H9 (cell line): ENCODE results near the gene LOC128125822.
A peak's percentile ranks its signal among the peaks of the same experiment; 100 is the strongest.
"Not testable (repeated sequence)": the region's sequence is repeated elsewhere in the genome, so short reads cannot be mapped to it uniquely, and the experiment has no call there.

Experiments
- DNase-seq: peaks from one replicate; pipeline ENCODE4 v3.0.0-alpha.2; 2017
- H2AFZ ChIP-seq: one replicate; pipeline ENCODE4 v1.6.1; 2013; ENCODE audit warnings: mild to moderate bottlenecking, low read length, control low read depth, moderate library complexity
- H2AK5ac ChIP-seq: 2 replicates; pipeline ENCODE4 v1.6.1; 2013; ENCODE audit warnings: low read length, control low read depth, mixed read lengths; ENCODE audit not compliant: insufficient read length
- H2BK120ac ChIP-seq: one replicate; pipeline ENCODE4 v1.6.1; 2013; ENCODE audit warnings: low read depth, mild to moderate bottlenecking, low read length, control low read depth, inconsistent platforms; ENCODE audit not compliant: poor library complexity, severe bottlenecking
- H2BK12ac ChIP-seq: 2 replicates; pipeline ENCODE4 v1.6.1; 2013; ENCODE audit warnings: low read length, control low read depth, mixed read lengths, low read depth; ENCODE audit not compliant: insufficient read length
- H2BK15ac ChIP-seq: 2 replicates; pipeline ENCODE4 v1.6.1; 2013; ENCODE audit warnings: low read depth, low read length, control low read depth
- H2BK20ac ChIP-seq: one replicate; pipeline ENCODE4 v1.6.1; 2013; ENCODE audit warnings: low read depth, mild to moderate bottlenecking, low read length, control low read depth, inconsistent platforms; ENCODE audit not compliant: poor library complexity, severe bottlenecking
- H2BK5ac ChIP-seq: 2 replicates; pipeline ENCODE4 v1.6.1; 2013; ENCODE audit warnings: low read length, control low read depth, mixed read lengths; ENCODE audit not compliant: insufficient read length
- H3K14ac ChIP-seq: 2 replicates; pipeline ENCODE4 v1.6.1; 2013; ENCODE audit warnings: low read length, control low read depth; ENCODE audit not compliant: insufficient read depth
- H3K18ac ChIP-seq: 2 replicates; pipeline ENCODE4 v1.6.1; 2013; ENCODE audit warnings: low read depth, mild to moderate bottlenecking, mixed read lengths, low read length, control low read depth; ENCODE audit not compliant: insufficient read length
- H3K23ac ChIP-seq: 2 replicates; pipeline ENCODE4 v1.6.1; 2013; ENCODE audit warnings: low read length, control low read depth, mixed read lengths, low read depth; ENCODE audit not compliant: insufficient read length
- H3K23me2 ChIP-seq: 2 replicates; pipeline ENCODE4 v1.6.1; 2013; ENCODE audit warnings: low read depth, mild to moderate bottlenecking, mixed read lengths, low read length, control low read depth; ENCODE audit not compliant: insufficient read length, poor library complexity, severe bottlenecking
- H3K27ac ChIP-seq: 2 replicates; pipeline ENCODE4 v1.5.1; 2013; ENCODE audit warnings: low read length, control low read depth, mixed read lengths, low read depth; ENCODE audit not compliant: insufficient read length
- H3K27me3 ChIP-seq: 2 replicates; pipeline ENCODE4 v1.6.1; 2013; ENCODE audit warnings: low read length, control low read depth, inconsistent platforms; ENCODE audit not compliant: insufficient read depth
- H3K4ac ChIP-seq: 2 replicates; pipeline ENCODE4 v1.6.1; 2013; ENCODE audit warnings: low read depth, mild to moderate bottlenecking, control low read depth, inconsistent platforms, low read length, moderate library complexity
- H3K4me1 ChIP-seq: 2 replicates; pipeline ENCODE4 v1.6.1; 2013; ENCODE audit warnings: low read length, control low read depth, inconsistent platforms; ENCODE audit not compliant: insufficient read depth
- H3K4me2 ChIP-seq: 2 replicates; pipeline ENCODE4 v1.6.1; 2013; ENCODE audit warnings: low read length, control low read depth, mixed read lengths; ENCODE audit not compliant: insufficient read length, insufficient read depth
- H3K56ac ChIP-seq: 2 replicates; pipeline ENCODE4 v1.6.1; 2013; ENCODE audit warnings: low read depth, mild to moderate bottlenecking, mixed read lengths, low read length, control low read depth; ENCODE audit not compliant: insufficient read length
- H3K79me1 ChIP-seq: 2 replicates; pipeline ENCODE4 v1.6.1; 2013; ENCODE audit warnings: low read depth, mild to moderate bottlenecking, moderate library complexity, low read length, control low read depth, inconsistent platforms; ENCODE audit not compliant: insufficient read depth, poor library complexity, severe bottlenecking
- H3K79me2 ChIP-seq: 2 replicates; pipeline ENCODE4 v1.6.1; 2013; ENCODE audit warnings: low read length, control low read depth, inconsistent platforms; ENCODE audit not compliant: insufficient read depth
- H3K9ac ChIP-seq: 2 replicates; pipeline ENCODE4 v1.6.1; 2013; ENCODE audit warnings: low read length, control low read depth, mixed read lengths; ENCODE audit not compliant: insufficient read length; ENCODE audit errors: extremely low read depth
- H3K9me3 ChIP-seq: one replicate; pipeline ENCODE4 v1.6.1; 2013; ENCODE audit warnings: low read depth, low read length, inconsistent platforms; ENCODE audit not compliant: control insufficient read depth
- H3T11ph ChIP-seq: one replicate; pipeline ENCODE4 v1.6.1; 2013; ENCODE audit warnings: mild to moderate bottlenecking, low read length, control low read depth, inconsistent platforms
- H4K20me1 ChIP-seq: one replicate; pipeline ENCODE4 v1.6.1; 2013; ENCODE audit not compliant: control insufficient read depth, insufficient read length, insufficient read depth
- H4K5ac ChIP-seq: 2 replicates; pipeline ENCODE4 v1.6.1; 2013; ENCODE audit warnings: low read depth, mild to moderate bottlenecking, mixed read lengths, low read length, control low read depth; ENCODE audit not compliant: insufficient read length
- H4K8ac ChIP-seq: replicated peaks from 2 replicates; pipeline ENCODE4 v1.6.1; 2013; ENCODE audit warnings: low read length, control low read depth, mixed read lengths, low read depth; ENCODE audit not compliant: insufficient read length
- H4K91ac ChIP-seq: 2 replicates; pipeline ENCODE4 v1.6.1; 2013; ENCODE audit warnings: low read depth, mild to moderate bottlenecking, moderate library complexity, mixed read lengths, low read length, control low read depth; ENCODE audit not compliant: insufficient read length
- H3K27ac Mint-ChIP-seq, 3 experiments: 2 replicates in 2 of 3; 3 replicates in 1 of 3; pipeline ENCODE4 v1.8.0; 2020 to 2021; ENCODE audit warnings: mixed read lengths in 3 of 3, mild to moderate bottlenecking in 1 of 3, moderate library complexity in 1 of 3
- H3K27me3 Mint-ChIP-seq: 2 replicates; pipeline ENCODE4 v1.8.0; 2021; ENCODE audit warnings: low read depth, mild to moderate bottlenecking, moderate library complexity, mixed read lengths
- H3K36me3 Mint-ChIP-seq, 3 experiments: 2 replicates in 2 of 3; 3 replicates in 1 of 3; pipeline ENCODE4 v1.8.0; 2020 to 2021; ENCODE audit warnings: low read depth in 3 of 3, mixed read lengths in 3 of 3; ENCODE audit not compliant: insufficient read depth in 1 of 3
- H3K4me1 Mint-ChIP-seq, 2 experiments: 2 replicates each; pipeline ENCODE4 v1.8.0; 2020; ENCODE audit warnings: mixed read lengths in 2 of 2
- H3K4me3 Mint-ChIP-seq, 2 experiments: 2 replicates in 1 of 2; 3 replicates in 1 of 2; pipeline ENCODE4 v1.8.0; 2020 to 2021; ENCODE audit warnings: mild to moderate bottlenecking in 2 of 2, mixed read lengths in 2 of 2, moderate library complexity in 1 of 2
- H3K9me3 Mint-ChIP-seq, 2 experiments: 2 replicates in 1 of 2; 3 replicates in 1 of 2; pipeline ENCODE4 v1.8.0; 2020; ENCODE audit warnings: mild to moderate bottlenecking in 2 of 2, mixed read lengths in 2 of 2, moderate library complexity in 1 of 2
- CTCF ChIP-seq: fragments of 200-600 bp; sonication (generic); conservative IDR thresholded peaks from 3 replicates; pipeline ENCODE4 v1.8.0; 2021; ENCODE audit warnings: antibody characterized with exemption, mild to moderate bottlenecking
- WGBS: extraction: QIAGEN DNeasy Blood & Tissue Kit; methylation state at CpG from one replicate; pipeline ENCODE4 v1.1.7; 2013; ENCODE audit warnings: missing lambda C conversion rate, low lambda C conversion rate, mixed read lengths; ENCODE audit not compliant: insufficient read length; ENCODE audit errors: extremely low coverage; 5-methylcytosine and 5-hydroxymethylcytosine counted together

Gene LOC128125822

GRCh38 chr6:63572044-63572746, at the start of gene LOC128125822, which contains the start of gene PTP4A1:
LOC128125822 (plus strand) TSS chr6:63572480.
PTP4A1 (plus strand) TSS chr6:63572480; CDS start chr6:63576881, 4,401 bp downstream.
- peak within 1 kb of the TSS; percentile 95 for H3K14ac ChIP-seq

GRCh38 chr6:63522911-63523287, 49.4 kb upstream of the LOC128125822 start:
- H2AFZ ChIP-seq, H3K23me2 ChIP-seq, H3K36me3 Mint-ChIP-seq, H2BK15ac ChIP-seq, H3K23ac ChIP-seq, H3K79me1 ChIP-seq, H4K8ac ChIP-seq, H3K14ac ChIP-seq, H2BK20ac ChIP-seq, H3T11ph ChIP-seq, H2BK120ac ChIP-seq, H3K79me2 ChIP-seq, H3K4me1 ChIP-seq, H3K27me3 ChIP-seq, H3K56ac ChIP-seq, H3K9me3 ChIP-seq, DNase-seq, H3K27ac ChIP-seq, H2BK5ac ChIP-seq, H4K20me1 ChIP-seq, H3K4me1 Mint-ChIP-seq, H2BK12ac ChIP-seq, H2AK5ac ChIP-seq, H3K4ac ChIP-seq, H3K9me3 Mint-ChIP-seq, H3K18ac ChIP-seq, H3K4me3 Mint-ChIP-seq, H4K91ac ChIP-seq, H3K4me2 ChIP-seq, H3K27ac Mint-ChIP-seq, H3K27me3 Mint-ChIP-seq, H4K5ac ChIP-seq, H3K9ac ChIP-seq: not testable (repeated sequence)
- no CpG with 5 or more reads among the region's 7 CpGs for WGBS

More at GRCh38 chr6:63572044-63572746, at the start of gene LOC128125822, which contains the start of gene PTP4A1:
- Mint-ChIP-seq H3K27ac (peak within 1 kb of the TSS; percentile 96 to 99 (median 97)), H3K4me1 (peaks cover 20 to 30% of the 10 kb centered on the region in 2 experiments), H3K4me3 (peak within 1 kb of the TSS; percentile 89 to 90), H3K9me3 (peaks cover 3 to 6% of the 10 kb centered on the region in 2 experiments; a peak in 2 of 5 replicates), H3K27me3 (no peaks in the 10 kb centered on the region; the same call in none of the 2 replicates), H3K36me3 (peaks cover 14 to 24% (median 23%) of the 10 kb centered on the region in 3 experiments; a peak in 6 of 7 replicates)
- no peak for TF ChIP-seq CTCF
- H4K8ac ChIP-seq = no peak within 1 kb of the TSS
- peak within 1 kb of the TSS; percentile 95 for H2BK5ac ChIP-seq
- peak within 1 kb of the TSS; percentile 100 for H3K18ac ChIP-seq
- H3K9me3 ChIP-seq = no peaks in the 10 kb centered on the region
- H3K79me2 ChIP-seq = peaks cover 16% of the 10 kb centered on the region; the same call in 1 of the 2 replicates
- no peak within 1 kb of the TSS for H3K56ac ChIP-seq
- peak within 1 kb of the TSS; percentile 85 for H2BK12ac ChIP-seq
- H3K9ac ChIP-seq = peak within 1 kb of the TSS; percentile 99
- peak within 1 kb of the TSS; percentile 78 for H3K4ac ChIP-seq
- peak within 1 kb of the TSS; percentile 11 for H2AFZ ChIP-seq
- H3K27ac ChIP-seq = peak within 1 kb of the TSS; percentile 79
- H4K20me1 ChIP-seq = no peaks in the 10 kb centered on the region
- DNase-seq = peak; percentile 98
- peaks cover 7% of the 10 kb centered on the region for H3K23me2 ChIP-seq
- H3K23ac ChIP-seq = no peak within 1 kb of the TSS
- no peaks in the 10 kb centered on the region; the same call in 1 of the 2 replicates for H3K4me1 ChIP-seq
- peak within 1 kb of the TSS; percentile 96 for H4K5ac ChIP-seq
- no peaks in the 10 kb centered on the region for H3K27me3 ChIP-seq
- no peak within 1 kb of the TSS for H2AK5ac ChIP-seq
- no peak within 1 kb of the TSS for H2BK20ac ChIP-seq
- H3K4me2 ChIP-seq = peak within 1 kb of the TSS; percentile 76
- H3T11ph ChIP-seq = peak within 1 kb of the TSS; percentile 26
- WGBS = no CpG with 5 or more reads among the region's 73 CpGs
- H4K91ac ChIP-seq = peak within 1 kb of the TSS; percentile 95
- no peak within 1 kb of the TSS; the same call in 1 of the 2 replicates for H2BK15ac ChIP-seq
- no peaks in the 10 kb centered on the region for H3K79me1 ChIP-seq
- H2BK120ac ChIP-seq = peak within 1 kb of the TSS; percentile 86
